Stimulated activated CD4-positive, alpha-beta T cell treated with anti-CD3 and anti-CD28 coated beads, Interleukin-2, amount 100 ng/mL, for 48 hours (primary cell): Measurements from ENCODE around the gene SHMT2.
A peak's percentile ranks its signal among the peaks of the same experiment; 100 is the strongest.
"Not testable (repeated sequence)": the region's sequence is repeated elsewhere in the genome, so short reads cannot be mapped to it uniquely, and the experiment has no call there.

Source experiments
- DNase-seq, 2 donors: peaks; one replicate each; pipeline ENCODE4 v3.0.0-alpha.2; 2020

Gene SHMT2

GRCh38 chr12:57272337-57273151 is 43.0 kb downstream of the SHMT2 start:
- DNase-seq, result no peak

- no peak for DNase-seq
Observed at GRCh38 chr12:57273516-57273915, 44.0 kb downstream of the SHMT2 start.

GRCh38 chr12:57276233-57276632 is 46.7 kb downstream of the SHMT2 start:
- DNase-seq, result not testable (repeated sequence)

- DNase-seq, result peak in 1 of 2 donors; percentile 7
Observed at GRCh38 chr12:57276935-57277563, 47.5 kb downstream of the SHMT2 start.

- no peak for DNase-seq
Observed at GRCh38 chr12:57278465-57279381, 49.2 kb downstream of the SHMT2 start.

GRCh38 chr12:57280211-57281062 is 50.9 kb downstream of the SHMT2 start:
- peak; percentile 49 to 59 for DNase-seq

GRCh38 chr12:57282073-57282472 is 52.6 kb downstream of the SHMT2 start:
- DNase-seq, result not testable (repeated sequence)
